Parathyroid adenoma (tissue), 2 donors: Measurements from ENCODE around the gene VSTM4.

ENCODE experiments used
- H2AFZ ChIP-seq: fragments of 300-600 bp; sonication (generic); one replicate; pipeline ENCODE4 v1.7.0; 2017; ENCODE audit warnings: antibody characterized with exemption, mild to moderate bottlenecking
- H3K27ac ChIP-seq: fragments of 300-600 bp; sonication (generic); one replicate; pipeline ENCODE4 v1.7.0; 2017
- H3K27me3 ChIP-seq: fragments of 300-600 bp; sonication (generic); one replicate; pipeline ENCODE4 v1.7.0; 2017; ENCODE audit warnings: low read length; ENCODE audit not compliant: control insufficient read depth, insufficient read depth
- H3K36me3 ChIP-seq: fragments of 300-600 bp; sonication (generic); one replicate; pipeline ENCODE4 v1.7.0; 2017; ENCODE audit warnings: low read length; ENCODE audit not compliant: control insufficient read depth, insufficient read depth
- H3K4me1 ChIP-seq: fragments of 300-600 bp; sonication (generic); one replicate; pipeline ENCODE4 v1.7.0; 2017; ENCODE audit warnings: control low read depth
- H3K4me2 ChIP-seq: fragments of 300-600 bp; sonication (generic); one replicate; pipeline ENCODE4 v1.7.0; 2017; ENCODE audit warnings: low read length
- H3K4me3 ChIP-seq: fragments of 300-600 bp; sonication (generic); one replicate; pipeline ENCODE4 v1.7.0; 2017; ENCODE audit warnings: low read depth, low read length
- H3K79me2 ChIP-seq: fragments of 300-600 bp; sonication (generic); one replicate; pipeline ENCODE4 v1.7.0; 2017; ENCODE audit warnings: control low read depth
- H3K9ac ChIP-seq: fragments of 300-600 bp; sonication (generic); one replicate; pipeline ENCODE4 v1.7.0; 2017; ENCODE audit warnings: mild to moderate bottlenecking
- H3K9me3 ChIP-seq: fragments of 300-600 bp; sonication (generic); one replicate; pipeline ENCODE4 v1.7.0; 2017; ENCODE audit warnings: low read length; ENCODE audit not compliant: control insufficient read depth
- TF ChIP-seq, protein P1 (sequence below): fragments of 300-600 bp; sonication (generic); IDR thresholded peaks from one replicate; pipeline ENCODE4 v1.7.0; 2017; ENCODE audit warnings: antibody characterized with exemption, mild to moderate bottlenecking
- donor health status: primary hyperparathyroidism.

The VSTM4 gene

DNA sequence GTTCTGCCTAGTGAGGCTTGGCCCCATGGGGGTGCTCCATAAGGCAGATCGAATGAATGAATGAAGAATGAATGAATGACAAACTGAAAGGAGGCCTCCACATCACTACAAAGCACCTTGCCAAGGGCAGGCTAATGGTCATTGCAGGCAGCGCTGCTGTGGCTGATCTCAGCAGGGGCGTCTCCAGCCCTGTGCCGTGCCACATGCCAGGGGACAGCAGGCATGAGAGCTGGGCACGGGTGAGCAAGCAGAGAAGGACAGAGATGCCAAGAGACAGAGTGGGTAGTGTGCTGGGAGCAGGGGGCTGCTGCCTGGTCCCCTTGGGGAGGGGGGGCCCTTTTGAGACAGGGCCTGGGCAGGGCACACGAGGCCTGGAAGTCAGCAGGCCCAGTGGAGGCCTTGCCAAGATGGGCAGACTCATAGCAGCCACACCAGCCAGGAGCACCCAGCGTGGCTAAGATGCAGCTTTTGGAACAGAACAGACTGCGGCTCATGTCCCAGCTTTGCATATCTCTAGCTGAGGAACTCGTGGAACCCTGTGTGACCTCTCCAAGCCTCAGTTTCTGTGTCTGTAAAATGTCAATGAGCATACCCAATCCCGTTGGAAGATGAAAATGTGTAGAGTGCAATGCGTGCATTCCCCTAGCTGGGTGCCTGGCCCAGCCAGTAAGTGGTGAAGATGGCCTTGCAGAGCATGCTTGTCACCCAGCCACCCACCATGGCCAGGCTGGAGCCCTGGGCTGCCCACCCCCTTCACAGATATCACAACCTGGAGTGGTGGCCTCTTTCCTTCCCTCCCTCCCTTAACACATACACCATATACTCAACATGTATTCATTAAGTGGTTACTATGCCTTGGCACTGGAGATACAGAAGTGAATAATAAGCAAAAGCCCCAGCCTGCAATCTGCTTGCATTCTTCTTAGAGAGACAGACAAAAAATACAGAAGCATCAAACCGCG, 114.6 kb downstream of the VSTM4 start:
- Histone ChIP-seq H2AFZ (no peak overlapping the region), H3K36me3 (no peaks in the 10 kb centered on the region), H3K27me3 (no peaks in the 10 kb centered on the region), H3K4me1 (peaks cover 35% of the 10 kb centered on the region), H3K9me3 (no peaks in the 10 kb centered on the region), H3K4me2 (no peak overlapping the region), H3K79me2 (no peaks in the 10 kb centered on the region), H3K4me3 (no peak overlapping the region), H3K27ac (no peak overlapping the region), H3K9ac (no peak overlapping the region)
- TF ChIP-seq, protein P1, sequence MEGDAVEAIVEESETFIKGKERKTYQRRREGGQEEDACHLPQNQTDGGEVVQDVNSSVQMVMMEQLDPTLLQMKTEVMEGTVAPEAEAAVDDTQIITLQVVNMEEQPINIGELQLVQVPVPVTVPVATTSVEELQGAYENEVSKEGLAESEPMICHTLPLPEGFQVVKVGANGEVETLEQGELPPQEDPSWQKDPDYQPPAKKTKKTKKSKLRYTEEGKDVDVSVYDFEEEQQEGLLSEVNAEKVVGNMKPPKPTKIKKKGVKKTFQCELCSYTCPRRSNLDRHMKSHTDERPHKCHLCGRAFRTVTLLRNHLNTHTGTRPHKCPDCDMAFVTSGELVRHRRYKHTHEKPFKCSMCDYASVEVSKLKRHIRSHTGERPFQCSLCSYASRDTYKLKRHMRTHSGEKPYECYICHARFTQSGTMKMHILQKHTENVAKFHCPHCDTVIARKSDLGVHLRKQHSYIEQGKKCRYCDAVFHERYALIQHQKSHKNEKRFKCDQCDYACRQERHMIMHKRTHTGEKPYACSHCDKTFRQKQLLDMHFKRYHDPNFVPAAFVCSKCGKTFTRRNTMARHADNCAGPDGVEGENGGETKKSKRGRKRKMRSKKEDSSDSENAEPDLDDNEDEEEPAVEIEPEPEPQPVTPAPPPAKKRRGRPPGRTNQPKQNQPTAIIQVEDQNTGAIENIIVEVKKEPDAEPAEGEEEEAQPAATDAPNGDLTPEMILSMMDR = no peak

- Histone ChIP-seq H3K27ac (no peak overlapping the region), H3K36me3 (no peaks in the 10 kb centered on the region), H3K4me1 (peaks cover 32% of the 10 kb centered on the region), H3K9ac (no peak overlapping the region), H3K27me3 (no peaks in the 10 kb centered on the region), H3K9me3 (no peaks in the 10 kb centered on the region), H3K79me2 (no peaks in the 10 kb centered on the region), H3K4me3 (no peak overlapping the region), H2AFZ (no peak overlapping the region), H3K4me2 (no peak overlapping the region)
- TF ChIP-seq, protein P1 = no peak
These were observed 116.0 kb downstream of the VSTM4 start for GRCh38 chr10:48999346-48999745.

DNA sequence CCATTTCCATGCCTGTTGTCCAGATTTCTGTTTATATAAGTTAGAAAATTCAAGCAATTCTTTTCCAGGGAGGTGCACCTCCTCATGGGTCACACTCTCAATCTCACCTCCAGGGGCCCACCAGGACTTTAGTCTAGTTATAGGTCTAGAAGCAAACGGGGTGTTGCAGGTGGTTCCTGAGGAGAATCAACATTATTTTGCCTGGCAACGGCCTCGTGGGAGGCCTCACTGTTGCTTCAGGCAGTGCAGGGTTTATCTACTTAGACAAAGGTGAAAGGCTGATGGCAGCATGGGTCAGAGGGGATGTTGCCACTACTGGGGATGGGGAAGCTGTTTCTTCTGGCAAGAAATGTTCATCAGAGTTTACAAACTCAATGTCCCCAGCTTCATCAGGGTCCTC, 119.0 kb downstream of the VSTM4 start:
- Histone ChIP-seq H3K9me3 (no peaks in the 10 kb centered on the region), H3K27me3 (no peaks in the 10 kb centered on the region), H3K9ac (no peak overlapping the region), H2AFZ (no peak overlapping the region), H3K4me1 (peaks cover 16% of the 10 kb centered on the region), H3K36me3 (no peaks in the 10 kb centered on the region), H3K4me3 (no peak overlapping the region), H3K27ac (no peak overlapping the region), H3K79me2 (no peaks in the 10 kb centered on the region), H3K4me2 (no peak overlapping the region)
- TF ChIP-seq, protein P1 = no peak

DNA sequence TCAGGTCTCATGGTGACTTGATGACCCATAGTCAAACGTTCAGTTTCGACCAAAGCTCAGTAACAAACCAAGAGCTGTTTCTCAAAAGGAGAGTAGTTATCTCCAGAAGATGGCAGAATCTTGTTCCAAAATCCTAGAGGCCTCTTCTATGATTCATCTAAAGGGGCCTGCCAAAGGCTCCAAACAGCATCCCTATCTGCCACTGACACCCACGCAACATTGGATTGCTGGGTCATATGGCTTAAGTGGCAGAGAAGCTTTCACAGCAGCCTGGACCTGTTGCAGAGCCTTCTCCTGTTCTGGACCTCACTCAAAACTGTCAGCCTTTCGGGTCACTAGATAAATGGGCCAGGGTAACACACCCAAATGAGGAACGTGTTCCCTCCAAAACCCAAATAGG, 121.7 kb downstream of the VSTM4 start:
- Histone ChIP-seq H3K9me3 (no peaks in the 10 kb centered on the region), H3K4me1 (no peaks in the 10 kb centered on the region), H3K4me3 (no peak overlapping the region), H2AFZ (no peak overlapping the region), H3K27me3 (no peaks in the 10 kb centered on the region), H3K79me2 (no peaks in the 10 kb centered on the region), H3K36me3 (no peaks in the 10 kb centered on the region), H3K9ac (no peak overlapping the region), H3K4me2 (no peak overlapping the region), H3K27ac (no peak overlapping the region)
- TF ChIP-seq, protein P1 = no peak

DNA sequence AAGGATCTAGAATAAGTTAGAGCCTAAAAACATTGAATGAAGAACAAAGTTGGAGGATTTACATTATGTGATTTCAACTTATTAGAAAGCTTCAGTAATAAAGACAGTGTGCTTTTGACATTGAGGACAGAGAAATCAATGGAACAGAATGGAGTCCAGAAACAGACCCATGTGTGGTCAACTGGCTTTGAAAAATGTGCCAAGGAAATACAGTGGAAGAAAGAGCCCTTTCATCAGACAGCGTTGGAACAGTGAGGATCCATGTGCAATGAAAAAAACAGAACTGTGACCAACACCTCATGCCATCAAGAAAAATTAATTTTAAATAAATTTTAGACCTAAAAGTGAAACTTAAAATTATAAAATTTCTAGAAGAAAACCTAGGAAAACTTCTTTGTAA, 125.1 kb downstream of the VSTM4 start:
- Histone ChIP-seq H3K4me2 (no peak overlapping the region), H2AFZ (no peak overlapping the region), H3K4me1 (no peaks in the 10 kb centered on the region), H3K36me3 (no peaks in the 10 kb centered on the region), H3K9ac (no peak overlapping the region), H3K27ac (no peak overlapping the region), H3K4me3 (no peak overlapping the region), H3K9me3 (no peaks in the 10 kb centered on the region), H3K79me2 (no peaks in the 10 kb centered on the region), H3K27me3 (no peaks in the 10 kb centered on the region)
- TF ChIP-seq, protein P1 = no peak
